HepG2 (cell line): ENCODE measurements around the gene GTF2B. TPM values are rescaled to one million over a fixed set of nuclear protein-coding genes. Genes with fewer than 3 reads are reported as not detected.

ENCODE experiments used
- CHCHD3 ChIP-seq: sonication (generic); formaldehyde crosslinking; IDR thresholded peaks from 2 replicates; pipeline ENCODE4 v1.8.0; 2022; ENCODE audit warnings: mild to moderate bottlenecking, missing genetic modification reagents, moderate library complexity
- ETV5 ChIP-seq: IDR thresholded peaks from 2 replicates; pipeline ENCODE4 v1.6.1; 2018; ENCODE audit warnings: missing biosample characterization, missing genetic modification reagents, inconsistent platforms, borderline replicate concordance
- MIXL1 ChIP-seq: IDR thresholded peaks from 2 replicates; pipeline ENCODE4 v1.6.1; 2016
- NAIF1 ChIP-seq: sonication (generic); formaldehyde crosslinking; IDR thresholded peaks from 2 replicates; pipeline ENCODE4 v1.5.0; 2020; ENCODE audit warnings: mild to moderate bottlenecking, missing genetic modification reagents, borderline replicate concordance
- PRPF4 ChIP-seq: fragments of 200-400 bp; formaldehyde crosslinking; IDR thresholded peaks from 2 replicates; pipeline ENCODE4 v1.6.1; 2016; ENCODE audit warnings: low read length, low read depth; ENCODE audit not compliant: poor library complexity, severe bottlenecking
- RFX3 ChIP-seq: IDR thresholded peaks from 2 replicates; pipeline ENCODE4 v1.6.1; 2016; ENCODE audit warnings: missing biosample characterization, missing genetic modification reagents
- SMYD3 ChIP-seq: sonication (generic); formaldehyde crosslinking; IDR thresholded peaks from 2 replicates; pipeline ENCODE4 v1.8.1; 2023; ENCODE audit warnings: mild to moderate bottlenecking, missing genetic modification reagents
- TEAD3 ChIP-seq: optimal IDR thresholded peaks from 2 replicates; pipeline ENCODE3; 2016; ENCODE audit warnings: borderline replicate concordance
- TFAP4 ChIP-seq: sonication (generic); IDR thresholded peaks from 2 replicates; pipeline ENCODE4 v1.6.1; 2016; ENCODE audit warnings: low read depth, borderline replicate concordance
- ZNF224 ChIP-seq: sonication (generic); formaldehyde crosslinking; IDR thresholded peaks from 2 replicates; pipeline ENCODE4 v1.5.0; 2020; ENCODE audit warnings: mild to moderate bottlenecking, missing genetic modification reagents
- ZNF331 ChIP-seq: sonication (generic); formaldehyde crosslinking; IDR thresholded peaks from 2 replicates; pipeline ENCODE4 v1.4.0; 2020; ENCODE audit warnings: missing genetic modification reagents
- ZNF564 ChIP-seq: sonication (generic); formaldehyde crosslinking; IDR thresholded peaks from 2 replicates; pipeline ENCODE4 v1.8.1; 2023; ENCODE audit warnings: mild to moderate bottlenecking, missing genetic modification reagents
- ZNF569 ChIP-seq: sonication (generic); formaldehyde crosslinking; IDR thresholded peaks from 2 replicates; pipeline ENCODE4 v1.5.0; 2020; ENCODE audit warnings: mild to moderate bottlenecking, missing genetic modification reagents, moderate library complexity, borderline replicate concordance
- ZNF781 ChIP-seq: sonication (generic); formaldehyde crosslinking; IDR thresholded peaks from 2 replicates; pipeline ENCODE4 v1.5.1; 2020; ENCODE audit warnings: borderline replicate concordance, mild to moderate bottlenecking, missing genetic modification reagents; ENCODE audit errors: not compliant biosample characterization
- ZNF83 ChIP-seq: sonication (generic); formaldehyde crosslinking; IDR thresholded peaks from 2 replicates; pipeline ENCODE4 v1.4.0; 2020; ENCODE audit warnings: missing genetic modification reagents, mild to moderate bottlenecking, borderline replicate concordance
- ZSCAN30 ChIP-seq: sonication (generic); formaldehyde crosslinking; IDR thresholded peaks from 2 replicates; pipeline ENCODE4 v1.5.0; 2020; ENCODE audit warnings: mild to moderate bottlenecking, missing genetic modification reagents
- polyA plus RNA-seq, 8 experiments: library from polyadenylated mRNA; depleted of rRNA in 3 of 8; stranded (reverse) in 7 of 8; unstranded in 1 of 8; fragments of >200 nt; fragmentation: Illumina TruSeq in 4 of 8; extraction: Trizol in 4 of 8; gene quantifications; 2 replicates each; pipeline versions ENCODE4 v1.2.1 to v1.2.3, GENCODE V29; 2011 to 2016; ENCODE audit warnings: low read depth in 4 of 8, missing spikeins in 1 of 8, mixed read lengths in 1 of 8; ENCODE audit not compliant: insufficient read depth in 1 of 8
- total RNA-seq, 5 experiments: library from RNA; depleted of rRNA; stranded (reverse); fragments of >200 nt; fragmentation: Illumina TruSeq; extraction: Trizol; gene quantifications; 2 replicates each; pipeline ENCODE4 v1.2.3, GENCODE V29; 2016; ENCODE audit warnings: low read depth in 1 of 5
- TF ChIP-seq, protein P1 (sequence below): sonication (generic); formaldehyde crosslinking; IDR thresholded peaks from 2 replicates; pipeline ENCODE4 v1.4.0; 2020; ENCODE audit warnings: missing genetic modification reagents, borderline replicate concordance
- TF ChIP-seq, protein P2 (sequence below): sonication (generic); formaldehyde crosslinking; IDR thresholded peaks from 2 replicates; pipeline ENCODE4 v1.4.0; 2020; ENCODE audit warnings: missing genetic modification reagents
- TF ChIP-seq, protein P3 (sequence below): sonication (generic); formaldehyde crosslinking; IDR thresholded peaks from 2 replicates; pipeline ENCODE4 v1.4.0; 2020; ENCODE audit warnings: missing genetic modification reagents
- TF ChIP-seq, protein P4 (sequence below): IDR thresholded peaks from 2 replicates; pipeline ENCODE4 v1.6.1; 2018; ENCODE audit warnings: missing genetic modification reagents

GTF2B gene
- total and polyA plus RNA-seq, 2 of the 13 experiments (the other 11 are each of a cell fraction or from before 2014, with no cell fraction given), result 31.5 to 43.4 TPM

- TF ChIP-seq, protein P1, sequence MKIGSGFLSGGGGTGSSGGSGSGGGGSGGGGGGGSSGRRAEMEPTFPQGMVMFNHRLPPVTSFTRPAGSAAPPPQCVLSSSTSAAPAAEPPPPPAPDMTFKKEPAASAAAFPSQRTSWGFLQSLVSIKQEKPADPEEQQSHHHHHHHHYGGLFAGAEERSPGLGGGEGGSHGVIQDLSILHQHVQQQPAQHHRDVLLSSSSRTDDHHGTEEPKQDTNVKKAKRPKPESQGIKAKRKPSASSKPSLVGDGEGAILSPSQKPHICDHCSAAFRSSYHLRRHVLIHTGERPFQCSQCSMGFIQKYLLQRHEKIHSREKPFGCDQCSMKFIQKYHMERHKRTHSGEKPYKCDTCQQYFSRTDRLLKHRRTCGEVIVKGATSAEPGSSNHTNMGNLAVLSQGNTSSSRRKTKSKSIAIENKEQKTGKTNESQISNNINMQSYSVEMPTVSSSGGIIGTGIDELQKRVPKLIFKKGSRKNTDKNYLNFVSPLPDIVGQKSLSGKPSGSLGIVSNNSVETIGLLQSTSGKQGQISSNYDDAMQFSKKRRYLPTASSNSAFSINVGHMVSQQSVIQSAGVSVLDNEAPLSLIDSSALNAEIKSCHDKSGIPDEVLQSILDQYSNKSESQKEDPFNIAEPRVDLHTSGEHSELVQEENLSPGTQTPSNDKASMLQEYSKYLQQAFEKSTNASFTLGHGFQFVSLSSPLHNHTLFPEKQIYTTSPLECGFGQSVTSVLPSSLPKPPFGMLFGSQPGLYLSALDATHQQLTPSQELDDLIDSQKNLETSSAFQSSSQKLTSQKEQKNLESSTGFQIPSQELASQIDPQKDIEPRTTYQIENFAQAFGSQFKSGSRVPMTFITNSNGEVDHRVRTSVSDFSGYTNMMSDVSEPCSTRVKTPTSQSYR (CRISPR knock-in tag), result no peak
- no peak for TF ChIP-seq ZNF564 (CRISPR knock-in tag)
- TF ChIP-seq, protein P2, sequence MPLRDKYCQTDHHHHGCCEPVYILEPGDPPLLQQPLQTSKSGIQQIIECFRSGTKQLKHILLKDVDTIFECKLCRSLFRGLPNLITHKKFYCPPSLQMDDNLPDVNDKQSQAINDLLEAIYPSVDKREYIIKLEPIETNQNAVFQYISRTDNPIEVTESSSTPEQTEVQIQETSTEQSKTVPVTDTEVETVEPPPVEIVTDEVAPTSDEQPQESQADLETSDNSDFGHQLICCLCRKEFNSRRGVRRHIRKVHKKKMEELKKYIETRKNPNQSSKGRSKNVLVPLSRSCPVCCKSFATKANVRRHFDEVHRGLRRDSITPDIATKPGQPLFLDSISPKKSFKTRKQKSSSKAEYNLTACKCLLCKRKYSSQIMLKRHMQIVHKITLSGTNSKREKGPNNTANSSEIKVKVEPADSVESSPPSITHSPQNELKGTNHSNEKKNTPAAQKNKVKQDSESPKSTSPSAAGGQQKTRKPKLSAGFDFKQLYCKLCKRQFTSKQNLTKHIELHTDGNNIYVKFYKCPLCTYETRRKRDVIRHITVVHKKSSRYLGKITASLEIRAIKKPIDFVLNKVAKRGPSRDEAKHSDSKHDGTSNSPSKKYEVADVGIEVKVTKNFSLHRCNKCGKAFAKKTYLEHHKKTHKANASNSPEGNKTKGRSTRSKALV (CRISPR knock-in tag), result no peak
- no peak for TF ChIP-seq ZNF569 (CRISPR knock-in tag)
- no peak for TF ChIP-seq PRPF4
- no peak for TF ChIP-seq ZNF83 (CRISPR knock-in tag)
- TF ChIP-seq, protein P3, sequence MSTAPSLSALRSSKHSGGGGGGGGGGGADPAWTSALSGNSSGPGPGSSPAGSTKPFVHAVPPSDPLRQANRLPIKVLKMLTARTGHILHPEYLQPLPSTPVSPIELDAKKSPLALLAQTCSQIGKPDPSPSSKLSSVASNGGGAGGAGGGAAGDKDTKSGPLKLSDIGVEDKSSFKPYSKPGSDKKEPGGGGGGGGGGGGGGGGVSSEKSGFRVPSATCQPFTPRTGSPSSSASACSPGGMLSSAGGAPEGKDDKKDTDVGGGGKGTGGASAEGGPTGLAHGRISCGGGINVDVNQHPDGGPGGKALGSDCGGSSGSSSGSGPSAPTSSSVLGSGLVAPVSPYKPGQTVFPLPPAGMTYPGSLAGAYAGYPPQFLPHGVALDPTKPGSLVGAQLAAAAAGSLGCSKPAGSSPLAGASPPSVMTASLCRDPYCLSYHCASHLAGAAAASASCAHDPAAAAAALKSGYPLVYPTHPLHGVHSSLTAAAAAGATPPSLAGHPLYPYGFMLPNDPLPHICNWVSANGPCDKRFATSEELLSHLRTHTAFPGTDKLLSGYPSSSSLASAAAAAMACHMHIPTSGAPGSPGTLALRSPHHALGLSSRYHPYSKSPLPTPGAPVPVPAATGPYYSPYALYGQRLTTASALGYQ (CRISPR knock-in tag), result 0 out of 2 replicates have a peak, but pooled peaks have one; percentile 40
- TF ChIP-seq ETV5 (CRISPR knock-in tag), result no peak
- TF ChIP-seq NAIF1, result no peak
- TF ChIP-seq CHCHD3 (CRISPR knock-in tag), result no peak
- no peak for TF ChIP-seq ZNF224 (CRISPR knock-in tag)
- TF ChIP-seq ZNF781 (CRISPR knock-in tag), result no peak
- TF ChIP-seq ZNF331, result no peak
- TF ChIP-seq SMYD3 (CRISPR knock-in tag), result no peak
- TF ChIP-seq ZSCAN30, result no peak
- peak; percentile 70 for TF ChIP-seq MIXL1 (CRISPR knock-in tag)
- TF ChIP-seq TFAP4, result no peak
- TF ChIP-seq RFX3 (CRISPR knock-in tag), result no peak
- TF ChIP-seq TEAD3 (CRISPR knock-in tag), result no peak
- TF ChIP-seq, protein P4, sequence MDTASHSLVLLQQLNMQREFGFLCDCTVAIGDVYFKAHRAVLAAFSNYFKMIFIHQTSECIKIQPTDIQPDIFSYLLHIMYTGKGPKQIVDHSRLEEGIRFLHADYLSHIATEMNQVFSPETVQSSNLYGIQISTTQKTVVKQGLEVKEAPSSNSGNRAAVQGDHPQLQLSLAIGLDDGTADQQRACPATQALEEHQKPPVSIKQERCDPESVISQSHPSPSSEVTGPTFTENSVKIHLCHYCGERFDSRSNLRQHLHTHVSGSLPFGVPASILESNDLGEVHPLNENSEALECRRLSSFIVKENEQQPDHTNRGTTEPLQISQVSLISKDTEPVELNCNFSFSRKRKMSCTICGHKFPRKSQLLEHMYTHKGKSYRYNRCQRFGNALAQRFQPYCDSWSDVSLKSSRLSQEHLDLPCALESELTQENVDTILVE (CRISPR knock-in tag), result no peak
Observed at GRCh38 chr1:88920845-88921244, 29.5 kb upstream of the GTF2B start (continued).
